ENCODE results near the gene ARHGAP5.
"Not testable (repeated sequence)": the region's sequence is repeated elsewhere in the genome, so short reads cannot be mapped to it uniquely, and the experiment has no call there.

The ARHGAP5 gene

GRCh38 chr14:32100175-32100574, 23.1 kb downstream of the ARHGAP5 start:
- Histone ChIP-seq H3K4me1 (ENCODE audit: control insufficient read depth, insufficient read depth, low read length) (no peaks in the 10 kb centered on the region), H3K9me3 (ENCODE audit: control insufficient read depth, insufficient read depth, low read length) (no peaks in the 10 kb centered on the region), H3K9ac (ENCODE audit: low read depth, low read length) (no peak overlapping the region), H3K27me3 (ENCODE audit: control insufficient read depth, insufficient read depth, low read length) (no peaks in the 10 kb centered on the region), H3K36me3 (ENCODE audit: control insufficient read depth, insufficient read depth, low read length) (no peaks in the 10 kb centered on the region), H3K4me3 (ENCODE audit: low read depth, low read length) (no peak overlapping the region)

- Histone ChIP-seq H3K4me3 (ENCODE audit: low read depth, low read length) (no peak overlapping the region), H3K27me3 (ENCODE audit: control insufficient read depth, insufficient read depth, low read length) (no peaks in the 10 kb centered on the region)
Observed at GRCh38 chr14:32102152-32102787, 25.2 kb downstream of the ARHGAP5 start.

GRCh38 chr14:32102968-32103367, 25.9 kb downstream of the ARHGAP5 start:
- Histone ChIP-seq H3K4me3 (ENCODE audit: low read depth, low read length) (no peak overlapping the region), H3K36me3 (ENCODE audit: control insufficient read depth, insufficient read depth, low read length) (no peaks in the 10 kb centered on the region), H3K27me3 (ENCODE audit: control insufficient read depth, insufficient read depth, low read length) (no peaks in the 10 kb centered on the region)

More at GRCh38 chr14:32102152-32102787, 25.2 kb downstream of the ARHGAP5 start:
- no peaks in the 10 kb centered on the region for H3K36me3 ChIP-seq (ENCODE audit: control insufficient read depth, insufficient read depth, low read length)
- H3K4me1 ChIP-seq (ENCODE audit: control insufficient read depth, insufficient read depth, low read length): no peaks in the 10 kb centered on the region
- H3K9me3 ChIP-seq (ENCODE audit: control insufficient read depth, insufficient read depth, low read length): no peaks in the 10 kb centered on the region
- no peak overlapping the region for H3K9ac ChIP-seq (ENCODE audit: low read depth, low read length)

GRCh38 chr14:32104308-32104707, 27.2 kb downstream of the ARHGAP5 start:
- no peaks in the 10 kb centered on the region for H3K4me1 ChIP-seq (ENCODE audit: control insufficient read depth, insufficient read depth, low read length)
- H3K9me3 ChIP-seq (ENCODE audit: control insufficient read depth, insufficient read depth, low read length): no peaks in the 10 kb centered on the region
- H3K27me3 ChIP-seq (ENCODE audit: control insufficient read depth, insufficient read depth, low read length): no peaks in the 10 kb centered on the region
- no peaks in the 10 kb centered on the region for H3K36me3 ChIP-seq (ENCODE audit: control insufficient read depth, insufficient read depth, low read length)
- H3K9ac ChIP-seq (ENCODE audit: low read depth, low read length): no peak overlapping the region
- H3K4me3 ChIP-seq (ENCODE audit: low read depth, low read length): no peak overlapping the region

More at GRCh38 chr14:32102968-32103367, 25.9 kb downstream of the ARHGAP5 start:
- H3K4me1 ChIP-seq (ENCODE audit: control insufficient read depth, insufficient read depth, low read length): no peaks in the 10 kb centered on the region
- no peak overlapping the region for H3K9ac ChIP-seq (ENCODE audit: low read depth, low read length)
- H3K9me3 ChIP-seq (ENCODE audit: control insufficient read depth, insufficient read depth, low read length): no peaks in the 10 kb centered on the region

DNA sequence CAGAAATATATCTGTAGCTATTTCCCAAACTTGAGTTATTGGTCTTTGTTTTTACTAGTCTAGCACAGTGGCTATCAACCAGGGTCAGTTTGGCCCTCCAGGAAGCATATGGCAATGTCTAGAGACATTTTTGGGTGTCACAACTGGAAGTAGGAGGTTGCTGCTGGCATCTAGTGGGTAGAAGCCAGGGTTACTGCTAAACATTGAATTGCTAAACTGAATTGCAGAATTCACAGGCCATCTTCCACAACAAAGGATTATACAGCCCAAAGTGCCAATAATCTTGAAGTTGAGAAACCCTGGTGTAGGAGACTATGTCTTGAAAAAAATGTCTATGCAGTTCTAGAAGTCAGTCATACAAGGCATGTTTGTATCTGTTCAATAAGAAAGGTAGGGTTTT, 27.7 kb downstream of the ARHGAP5 start:
- Histone ChIP-seq H3K36me3 (ENCODE audit: control insufficient read depth, insufficient read depth, low read length) (no peaks in the 10 kb centered on the region), H3K4me3 (ENCODE audit: low read depth, low read length) (no peak overlapping the region), H3K9ac (ENCODE audit: low read depth, low read length) (no peak overlapping the region), H3K9me3 (ENCODE audit: control insufficient read depth, insufficient read depth, low read length) (no peaks in the 10 kb centered on the region), H3K4me1 (ENCODE audit: control insufficient read depth, insufficient read depth, low read length) (no peaks in the 10 kb centered on the region), H3K27me3 (ENCODE audit: control insufficient read depth, insufficient read depth, low read length) (no peaks in the 10 kb centered on the region)

DNA sequence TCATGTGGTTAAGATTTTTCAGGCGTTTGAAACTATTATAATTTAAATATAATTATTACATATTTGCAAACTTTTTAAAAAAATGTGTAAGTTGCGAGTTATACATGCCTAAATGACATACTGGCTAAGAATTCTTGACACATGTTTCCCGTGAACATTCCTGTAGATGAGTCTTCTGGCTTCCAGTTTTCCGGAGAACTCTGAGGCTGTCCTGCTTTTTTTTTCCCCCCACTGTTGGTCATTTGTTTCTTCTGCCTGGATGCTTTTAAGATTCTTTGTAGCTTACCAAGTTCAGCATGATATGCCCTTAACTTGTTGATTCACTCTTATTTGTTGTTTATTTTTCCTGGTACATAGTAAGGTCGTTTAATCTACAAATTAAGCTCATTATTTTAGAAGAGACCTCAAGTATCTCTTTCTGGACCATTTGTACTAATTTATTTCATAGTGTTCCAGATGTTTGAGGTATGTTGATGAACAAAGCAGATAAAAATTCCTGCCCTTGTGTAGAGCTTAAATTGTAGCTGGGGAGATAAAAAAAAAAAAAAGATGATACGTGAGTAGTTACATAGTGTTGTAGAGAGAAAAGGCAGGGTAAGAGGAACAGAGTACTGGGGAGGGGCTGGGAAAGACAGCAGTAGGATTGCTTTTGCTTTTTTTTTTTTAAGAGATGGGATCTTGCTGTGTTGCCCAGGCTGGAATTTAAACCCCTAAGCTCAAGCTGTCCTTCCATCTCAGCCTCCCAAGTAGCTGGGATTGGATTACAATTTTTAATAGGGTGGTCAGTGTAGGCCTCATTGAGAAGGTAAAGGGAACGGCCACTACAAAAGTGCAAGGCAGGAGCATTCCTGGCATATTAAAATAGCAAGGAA, 32.8 kb downstream of the ARHGAP5 start:
- Histone ChIP-seq H3K4me1 (ENCODE audit: control insufficient read depth, insufficient read depth, low read length) (no peaks in the 10 kb centered on the region), H3K36me3 (ENCODE audit: control insufficient read depth, insufficient read depth, low read length) (no peaks in the 10 kb centered on the region), H3K4me3 (ENCODE audit: low read depth, low read length) (no peak overlapping the region), H3K27me3 (ENCODE audit: control insufficient read depth, insufficient read depth, low read length) (no peaks in the 10 kb centered on the region), H3K9me3 (ENCODE audit: control insufficient read depth, insufficient read depth, low read length) (no peaks in the 10 kb centered on the region), H3K9ac (ENCODE audit: low read depth, low read length) (no peak overlapping the region)

GRCh38 chr14:32110548-32110896, 33.4 kb downstream of the ARHGAP5 start:
- Histone ChIP-seq H3K4me1 (ENCODE audit: control insufficient read depth, insufficient read depth, low read length) (no peaks in the 10 kb centered on the region), H3K4me3 (ENCODE audit: low read depth, low read length) (no peak overlapping the region), H3K27me3 (ENCODE audit: control insufficient read depth, insufficient read depth, low read length) (no peaks in the 10 kb centered on the region), H3K9me3 (ENCODE audit: control insufficient read depth, insufficient read depth, low read length) (no peaks in the 10 kb centered on the region), H3K36me3 (ENCODE audit: control insufficient read depth, insufficient read depth, low read length) (no peaks in the 10 kb centered on the region), H3K9ac (ENCODE audit: low read depth, low read length) (no peak overlapping the region)

- peaks cover 3% of the 10 kb centered on the region for H3K36me3 ChIP-seq (ENCODE audit: control insufficient read depth, insufficient read depth, low read length)
Observed at GRCh38 chr14:32121536-32121935, 44.4 kb downstream of the ARHGAP5 start.

DNA sequence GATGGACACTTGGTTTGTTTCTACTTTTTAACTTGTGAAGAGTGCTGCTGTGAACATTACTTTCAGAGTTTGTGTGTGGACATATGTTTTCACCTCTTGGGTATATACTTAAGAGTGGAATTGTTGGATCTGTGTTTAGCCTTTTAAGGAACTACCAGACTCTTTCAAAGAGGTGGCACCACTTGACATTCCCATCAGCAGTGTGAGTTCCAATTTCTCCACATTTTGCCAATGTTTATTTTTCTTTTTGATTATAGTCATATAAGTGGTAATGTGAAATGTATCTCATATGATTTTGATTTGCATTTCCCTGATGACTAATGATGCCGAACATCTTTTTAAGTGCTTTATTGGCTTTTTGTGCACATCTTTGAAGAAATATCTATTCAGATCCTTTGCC, 44.8 kb downstream of the ARHGAP5 start:
- no peaks in the 10 kb centered on the region for H3K9me3 ChIP-seq (ENCODE audit: control insufficient read depth, insufficient read depth, low read length)

More at GRCh38 chr14:32121536-32121935, 44.4 kb downstream of the ARHGAP5 start:
- H3K4me3 ChIP-seq (ENCODE audit: low read depth, low read length): no peak overlapping the region
- no peaks in the 10 kb centered on the region for H3K27me3 ChIP-seq (ENCODE audit: control insufficient read depth, insufficient read depth, low read length)
- no peak overlapping the region for H3K9ac ChIP-seq (ENCODE audit: low read depth, low read length)
- H3K9me3 ChIP-seq (ENCODE audit: control insufficient read depth, insufficient read depth, low read length): no peaks in the 10 kb centered on the region
- no peaks in the 10 kb centered on the region for H3K4me1 ChIP-seq (ENCODE audit: control insufficient read depth, insufficient read depth, low read length)

DNA sequence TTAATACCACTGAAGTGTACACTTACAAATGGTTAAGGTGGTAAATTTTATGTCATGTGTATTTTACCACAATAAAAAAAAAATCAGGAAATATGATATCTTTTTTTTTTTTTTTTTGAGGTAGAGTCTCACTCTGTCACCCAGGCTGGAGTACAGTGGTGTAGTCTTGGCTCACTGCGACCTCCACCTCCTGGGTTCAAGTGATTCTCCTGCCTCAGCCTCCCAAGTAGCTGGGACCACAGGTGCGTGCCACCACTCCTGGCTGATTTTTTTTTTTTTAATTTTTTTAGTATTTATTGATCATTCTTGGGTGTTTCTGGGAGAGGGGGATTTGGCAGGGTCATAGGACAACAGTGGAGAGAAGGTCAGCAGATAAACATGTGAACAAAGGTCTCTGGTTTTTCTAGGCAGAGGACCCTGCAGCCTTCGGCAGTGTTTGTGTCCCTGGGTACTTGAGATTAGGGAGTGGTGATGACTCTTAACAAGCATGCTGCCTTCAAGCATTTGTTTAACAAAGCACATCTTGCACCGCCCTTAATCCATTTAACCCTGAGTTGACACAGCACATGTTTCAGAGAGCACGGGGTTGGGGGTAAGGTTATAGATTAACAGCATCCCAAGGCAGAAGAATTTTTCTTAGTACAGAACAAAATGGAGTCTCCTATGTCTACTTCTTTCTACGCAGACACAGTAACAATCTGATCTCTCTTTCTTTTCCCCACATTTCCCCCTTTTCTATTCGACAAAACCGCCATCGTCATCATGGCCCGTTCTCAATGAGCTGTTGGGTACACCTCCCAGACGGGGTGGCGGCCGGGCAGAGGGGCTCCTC, 50.0 kb downstream of the ARHGAP5 start:
- H3K36me3 ChIP-seq (ENCODE audit: control insufficient read depth, insufficient read depth, low read length): peaks cover 10% of the 10 kb centered on the region
- H3K9me3 ChIP-seq (ENCODE audit: control insufficient read depth, insufficient read depth, low read length); H3K4me1 ChIP-seq (ENCODE audit: control insufficient read depth, insufficient read depth, low read length); H3K4me3 ChIP-seq (ENCODE audit: low read depth, low read length); H3K9ac ChIP-seq (ENCODE audit: low read depth, low read length); H3K27me3 ChIP-seq (ENCODE audit: control insufficient read depth, insufficient read depth, low read length): not testable (repeated sequence)

More for the DNA sequence above, 44.8 kb downstream of the ARHGAP5 start:
- Histone ChIP-seq H3K27me3 (ENCODE audit: control insufficient read depth, insufficient read depth, low read length) (no peaks in the 10 kb centered on the region), H3K36me3 (ENCODE audit: control insufficient read depth, insufficient read depth, low read length) (peaks cover 3% of the 10 kb centered on the region), H3K4me3 (ENCODE audit: low read depth, low read length) (no peak overlapping the region), H3K4me1 (ENCODE audit: control insufficient read depth, insufficient read depth, low read length) (no peaks in the 10 kb centered on the region), H3K9ac (ENCODE audit: low read depth, low read length) (no peak overlapping the region)

GRCh38 chr14:32127731-32128654, 50.9 kb downstream of the ARHGAP5 start:
- H3K27me3 ChIP-seq (ENCODE audit: control insufficient read depth, insufficient read depth, low read length); H3K9me3 ChIP-seq (ENCODE audit: control insufficient read depth, insufficient read depth, low read length); H3K4me3 ChIP-seq (ENCODE audit: low read depth, low read length); H3K4me1 ChIP-seq (ENCODE audit: control insufficient read depth, insufficient read depth, low read length); H3K9ac ChIP-seq (ENCODE audit: low read depth, low read length): not testable (repeated sequence)
- H3K36me3 ChIP-seq (ENCODE audit: control insufficient read depth, insufficient read depth, low read length): peaks cover 10% of the 10 kb centered on the region
